Neural crest cell (in vitro differentiated cells): Measurements from ENCODE around the gene PCOLCE2. TPM values are rescaled to one million over a fixed set of nuclear protein-coding genes. Genes with fewer than 3 reads are reported as not detected.

Source experiments
- DNase-seq: peaks from one replicate; pipeline ENCODE4 v3.0.0; 2021; ENCODE audit warnings: low read depth, mixed read lengths, low spot score
- H3K27ac Mint-ChIP-seq: one replicate; pipeline ENCODE4 v1.8.0; 2021; ENCODE audit warnings: mild to moderate bottlenecking, mixed read lengths; ENCODE audit not compliant: unreplicated experiment
- H3K27me3 Mint-ChIP-seq: 2 replicates; pipeline ENCODE4 v1.8.0; 2021; ENCODE audit warnings: low read depth, mild to moderate bottlenecking, mixed read lengths
- H3K36me3 Mint-ChIP-seq: 2 replicates; pipeline ENCODE4 v1.8.0; 2021; ENCODE audit warnings: low read depth, mild to moderate bottlenecking, mixed read lengths
- H3K4me1 Mint-ChIP-seq: 2 replicates; pipeline ENCODE4 v1.8.0; 2021; ENCODE audit warnings: mixed read lengths
- H3K4me3 Mint-ChIP-seq: one replicate; pipeline ENCODE4 v1.8.0; 2021; ENCODE audit warnings: mild to moderate bottlenecking, mixed read lengths
- H3K9me3 Mint-ChIP-seq: 2 replicates; pipeline ENCODE4 v1.8.0; 2021; ENCODE audit warnings: mixed read lengths
- total RNA-seq: library from RNA; stranded (reverse); gene quantifications from 2 replicates; pipeline ENCODE4 v1.2.1, GENCODE V29; 2021
- TF ChIP-seq, protein P1 (sequence below): fragments of 200-600 bp; sonication (generic); conservative IDR thresholded peaks from 2 replicates; pipeline ENCODE4 v1.5.0; 2021; ENCODE audit warnings: antibody characterized with exemption, mild to moderate bottlenecking

Gene PCOLCE2
- total RNA-seq, 1 donor from 2014 or later, result 4.9 TPM

DNA sequence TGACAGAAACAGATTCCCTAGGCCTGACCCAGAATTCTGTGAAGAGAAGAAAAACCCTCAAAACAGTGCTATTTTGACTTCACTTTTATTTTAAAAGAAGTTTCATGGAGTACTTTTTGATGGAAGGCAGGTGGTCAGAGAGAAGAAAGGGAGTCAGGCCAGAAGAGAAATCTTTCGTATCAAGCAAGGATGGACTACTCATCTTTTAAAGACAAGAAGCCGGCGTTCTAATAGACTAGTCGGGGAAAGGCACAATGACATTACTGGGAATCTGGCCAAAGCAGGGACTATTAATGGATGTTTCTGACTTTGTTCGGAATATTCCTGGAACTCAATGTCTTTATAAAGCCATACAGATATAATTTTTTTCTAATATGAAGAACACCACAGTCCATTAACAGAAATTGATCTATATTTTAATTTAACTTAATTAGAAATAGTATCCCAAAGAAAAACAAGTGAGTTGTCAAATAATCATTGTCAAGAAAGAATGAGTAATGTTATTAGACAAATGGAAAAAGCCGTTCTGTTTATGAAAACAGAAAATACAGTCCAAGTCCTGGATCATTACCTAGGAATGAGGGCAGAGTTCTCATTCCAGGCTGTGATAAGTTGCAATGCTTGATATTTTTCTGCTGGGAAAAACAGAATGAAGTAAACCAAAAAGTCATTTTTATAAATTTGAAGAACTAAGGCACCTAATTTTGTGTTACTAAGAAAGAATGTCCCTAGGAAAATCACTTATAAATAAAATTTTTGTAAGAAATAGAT is 23.7 kb upstream of the PCOLCE2 start:
- DNase-seq, result no peak
- Mint-ChIP-seq H3K36me3 (no peaks in the 10 kb centered on the region), H3K9me3 (no peaks in the 10 kb centered on the region), H3K4me1 (peaks cover 10% of the 10 kb centered on the region), H3K27ac (no peak overlapping the region), H3K27me3 (no peaks in the 10 kb centered on the region), H3K4me3 (no peak overlapping the region)
- TF ChIP-seq, protein P1, sequence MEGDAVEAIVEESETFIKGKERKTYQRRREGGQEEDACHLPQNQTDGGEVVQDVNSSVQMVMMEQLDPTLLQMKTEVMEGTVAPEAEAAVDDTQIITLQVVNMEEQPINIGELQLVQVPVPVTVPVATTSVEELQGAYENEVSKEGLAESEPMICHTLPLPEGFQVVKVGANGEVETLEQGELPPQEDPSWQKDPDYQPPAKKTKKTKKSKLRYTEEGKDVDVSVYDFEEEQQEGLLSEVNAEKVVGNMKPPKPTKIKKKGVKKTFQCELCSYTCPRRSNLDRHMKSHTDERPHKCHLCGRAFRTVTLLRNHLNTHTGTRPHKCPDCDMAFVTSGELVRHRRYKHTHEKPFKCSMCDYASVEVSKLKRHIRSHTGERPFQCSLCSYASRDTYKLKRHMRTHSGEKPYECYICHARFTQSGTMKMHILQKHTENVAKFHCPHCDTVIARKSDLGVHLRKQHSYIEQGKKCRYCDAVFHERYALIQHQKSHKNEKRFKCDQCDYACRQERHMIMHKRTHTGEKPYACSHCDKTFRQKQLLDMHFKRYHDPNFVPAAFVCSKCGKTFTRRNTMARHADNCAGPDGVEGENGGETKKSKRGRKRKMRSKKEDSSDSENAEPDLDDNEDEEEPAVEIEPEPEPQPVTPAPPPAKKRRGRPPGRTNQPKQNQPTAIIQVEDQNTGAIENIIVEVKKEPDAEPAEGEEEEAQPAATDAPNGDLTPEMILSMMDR, result no peak

DNA sequence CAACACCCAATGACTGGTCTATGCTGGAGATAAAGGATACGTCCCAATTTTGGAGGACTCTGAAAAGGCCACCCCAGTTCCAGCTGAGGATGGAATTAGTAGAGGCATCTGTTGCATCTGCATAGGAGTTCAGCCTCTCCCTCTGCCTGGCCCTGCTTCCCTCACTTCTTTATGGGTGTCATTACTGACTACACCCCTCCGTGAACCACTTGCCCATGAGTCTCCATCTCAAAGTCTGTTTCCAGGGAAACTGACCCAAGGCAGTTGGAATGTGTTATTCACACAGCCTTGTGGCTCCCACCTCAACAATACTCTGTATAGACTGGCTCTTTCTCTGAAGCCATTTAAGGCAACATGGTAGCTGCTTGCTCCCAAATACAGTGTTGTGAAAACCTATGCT is 21.4 kb upstream of the PCOLCE2 start:
- no peak overlapping the region for H3K27ac Mint-ChIP-seq
- no peaks in the 10 kb centered on the region for H3K9me3 Mint-ChIP-seq
- peaks cover 10% of the 10 kb centered on the region for H3K4me1 Mint-ChIP-seq
- DNase-seq, result no peak
- no peaks in the 10 kb centered on the region for H3K27me3 Mint-ChIP-seq
- no peak overlapping the region for H3K4me3 Mint-ChIP-seq
- TF ChIP-seq, protein P1, result no peak
- no peaks in the 10 kb centered on the region for H3K36me3 Mint-ChIP-seq

DNA sequence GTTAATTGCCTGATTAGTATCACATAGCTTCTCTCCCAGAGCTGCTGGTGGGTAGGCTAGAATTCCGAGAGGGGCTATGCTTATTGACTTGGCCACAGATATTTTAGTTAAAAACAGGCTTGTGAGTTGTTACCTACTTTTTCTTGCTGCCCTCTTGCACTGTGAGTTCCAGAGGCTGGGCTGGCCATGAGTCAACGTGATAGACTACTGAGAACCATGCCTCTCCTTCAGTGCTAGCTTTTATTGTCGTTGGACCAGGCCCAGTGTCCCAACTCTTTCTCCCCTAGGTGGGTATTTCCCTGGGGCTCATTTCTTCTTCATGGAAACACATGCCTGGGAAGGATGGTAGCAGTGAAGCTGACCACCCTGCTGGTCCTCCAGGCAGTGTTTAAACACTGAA is 20.4 kb upstream of the PCOLCE2 start:
- H3K9me3 Mint-ChIP-seq, result no peaks in the 10 kb centered on the region
- no peak overlapping the region for H3K27ac Mint-ChIP-seq

DNA sequence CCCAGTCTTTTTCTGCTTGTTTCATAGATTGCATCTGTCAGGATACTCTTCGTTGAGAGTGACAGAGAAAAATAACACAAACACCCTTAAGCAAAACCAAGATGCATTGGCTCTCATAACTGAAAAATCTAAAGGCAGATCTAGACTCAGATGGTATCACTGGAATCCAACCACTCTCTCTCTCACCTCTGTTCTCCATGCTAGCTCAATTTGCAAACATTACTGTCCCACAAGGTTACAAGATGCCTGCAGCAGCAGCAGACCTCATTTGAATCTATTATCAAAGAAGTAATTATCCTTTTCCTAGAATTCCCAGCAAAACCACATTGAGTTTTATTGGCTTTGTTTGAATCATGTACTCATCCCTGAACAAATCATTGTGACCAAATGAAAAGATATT is 19.1 kb upstream of the PCOLCE2 start:
- no peak overlapping the region for H3K4me3 Mint-ChIP-seq
- TF ChIP-seq, protein P1, result no peak
- no peaks in the 10 kb centered on the region for H3K9me3 Mint-ChIP-seq
- H3K4me1 Mint-ChIP-seq, result peaks cover 10% of the 10 kb centered on the region
- H3K27me3 Mint-ChIP-seq, result peaks cover 4% of the 10 kb centered on the region
- no peak for DNase-seq
- no peaks in the 10 kb centered on the region for H3K36me3 Mint-ChIP-seq
- no peak overlapping the region for H3K27ac Mint-ChIP-seq

More for the DNA sequence above, 20.4 kb upstream of the PCOLCE2 start:
- Mint-ChIP-seq H3K4me1 (peaks cover 10% of the 10 kb centered on the region), H3K27me3 (no peaks in the 10 kb centered on the region), H3K4me3 (no peak overlapping the region), H3K36me3 (no peaks in the 10 kb centered on the region)
- TF ChIP-seq, protein P1, result no peak
- no peak for DNase-seq

DNA sequence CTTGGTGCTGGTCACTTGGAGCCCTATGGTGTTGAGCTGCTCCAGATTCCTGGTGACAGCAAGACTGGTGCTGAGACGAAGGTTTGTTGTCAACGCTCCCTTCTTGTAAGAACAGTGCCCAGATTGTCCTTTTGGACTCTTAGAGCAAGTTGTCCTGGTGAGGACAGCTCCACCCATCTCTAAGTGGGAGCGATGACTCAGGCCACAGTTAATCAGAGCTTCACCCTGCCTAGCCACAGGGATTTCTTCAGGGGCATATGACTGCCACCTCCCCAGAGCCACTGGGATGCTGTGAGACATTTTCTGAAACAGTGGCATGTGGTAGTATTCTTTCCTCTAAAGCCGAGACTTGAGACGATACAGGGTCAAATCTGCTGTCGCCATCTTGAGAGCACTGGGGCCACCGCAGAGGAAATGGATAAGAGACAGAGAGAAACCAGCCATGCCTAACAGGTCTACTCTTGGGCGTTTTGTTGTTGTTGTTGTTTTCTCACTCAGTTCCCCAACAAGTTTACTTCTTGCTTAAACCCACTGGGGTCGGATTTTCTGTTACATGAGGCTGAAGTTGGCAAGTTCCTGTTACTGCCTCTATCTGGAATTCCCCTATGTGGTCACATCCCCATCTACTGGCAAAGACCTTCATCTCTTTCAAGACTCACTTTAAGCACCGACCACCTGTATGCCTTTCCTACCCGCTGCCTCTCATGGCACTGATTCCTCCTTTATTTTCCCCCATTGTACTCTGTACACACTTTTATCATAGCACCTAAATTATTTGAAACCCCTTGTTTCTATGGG is 16.0 kb upstream of the PCOLCE2 start:
- no peaks in the 10 kb centered on the region for H3K36me3 Mint-ChIP-seq
- no peak for DNase-seq
- no peaks in the 10 kb centered on the region for H3K4me1 Mint-ChIP-seq
- H3K4me3 Mint-ChIP-seq, result no peak overlapping the region
- H3K27ac Mint-ChIP-seq, result no peak overlapping the region
- TF ChIP-seq, protein P1, result no peak
- no peaks in the 10 kb centered on the region for H3K9me3 Mint-ChIP-seq
- peaks cover 4% of the 10 kb centered on the region for H3K27me3 Mint-ChIP-seq
